ENCODE measurements around the gene GRK1.

GRCh38 chr13:113617961-113618360, 49.1 kb upstream of the GRK1 start:
- no peak for TF ChIP-seq POLR2A (IDR thresholded peaks at IDR 0.05; ENCODE audit: extremely low read depth, insufficient read length)
- TF ChIP-seq CTCF (IDR thresholded peaks at IDR 0.05; ENCODE audit: low read depth, low read length), result no peak

All from NB4 (cell line).